Effector memory CD8-positive, alpha-beta T cell (primary cell): ENCODE data around the gene GABBR2.
"Not testable (repeated sequence)": the region's sequence is repeated elsewhere in the genome, so short reads cannot be mapped to it uniquely, and the experiment has no call there.

ENCODE experiments used
- ATAC-seq: fragments of 150-1000 bp; cut with Tn5 transposase; replicated peaks from 2 replicates; pipeline ENCODE4 v1.10.0; 2021; ENCODE audit warnings: mild to moderate bottlenecking, moderate library complexity
- DNase-seq, 3 experiments: peaks; one replicate each; pipeline ENCODE4 v3.0.0; 2021
- H3K27ac Mint-ChIP-seq, 2 donors: one replicate each; pipeline ENCODE4 v1.8.0; 2022; ENCODE audit warnings: mild to moderate bottlenecking in 2 of 2, mixed read lengths in 2 of 2, moderate library complexity in 2 of 2
- H3K27me3 Mint-ChIP-seq, 2 donors: one replicate each; pipeline ENCODE4 v1.8.0; 2022; ENCODE audit warnings: mixed read lengths in 2 of 2
- H3K36me3 Mint-ChIP-seq: one replicate; pipeline ENCODE4 v1.8.0; 2022; ENCODE audit warnings: mild to moderate bottlenecking, moderate library complexity, mixed read lengths; ENCODE audit not compliant: insufficient read depth
- H3K4me1 Mint-ChIP-seq, 2 donors: one replicate each; pipeline ENCODE4 v1.8.0; 2022; ENCODE audit warnings: low read depth in 2 of 2, mixed read lengths in 2 of 2
- H3K4me3 Mint-ChIP-seq, 2 donors: one replicate each; pipeline ENCODE4 v1.8.0; 2022; ENCODE audit warnings: mild to moderate bottlenecking in 2 of 2, mixed read lengths in 2 of 2, moderate library complexity in 2 of 2
- H3K9me3 Mint-ChIP-seq, 2 donors: one replicate each; pipeline ENCODE4 v1.8.0; 2022; ENCODE audit warnings: mixed read lengths in 2 of 2

The GABBR2 gene

DNA sequence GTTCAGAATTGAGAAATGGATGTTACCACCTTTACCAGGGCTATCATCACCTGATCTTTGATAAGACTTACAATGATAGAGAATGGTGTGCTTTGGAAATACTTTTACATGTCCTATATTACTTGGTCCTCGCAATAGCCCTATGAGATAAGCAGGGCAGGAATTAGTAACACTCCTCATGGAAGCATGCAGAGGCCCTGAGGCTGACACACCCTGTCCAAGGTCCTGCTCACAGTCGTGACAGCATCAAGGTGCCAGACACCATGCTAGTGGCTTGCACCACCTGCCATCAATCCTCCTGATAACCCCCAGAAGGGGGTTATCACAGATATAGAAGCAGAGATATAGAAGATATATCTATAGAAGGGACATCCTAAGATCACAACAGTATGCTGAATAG is 236.5 kb downstream of the GABBR2 start:
- no peak overlapping the region for H3K4me3 Mint-ChIP-seq
- peaks cover 30 to 73% of the 10 kb centered on the region in 2 donors for H3K27me3 Mint-ChIP-seq
- no peaks in the 10 kb centered on the region for H3K9me3 Mint-ChIP-seq
- no peak overlapping the region for H3K27ac Mint-ChIP-seq
- H3K4me1 Mint-ChIP-seq, result no peaks in the 10 kb centered on the region
- DNase-seq (no peak), ATAC-seq (no peak)
- H3K36me3 Mint-ChIP-seq, result no peaks in the 10 kb centered on the region

DNA sequence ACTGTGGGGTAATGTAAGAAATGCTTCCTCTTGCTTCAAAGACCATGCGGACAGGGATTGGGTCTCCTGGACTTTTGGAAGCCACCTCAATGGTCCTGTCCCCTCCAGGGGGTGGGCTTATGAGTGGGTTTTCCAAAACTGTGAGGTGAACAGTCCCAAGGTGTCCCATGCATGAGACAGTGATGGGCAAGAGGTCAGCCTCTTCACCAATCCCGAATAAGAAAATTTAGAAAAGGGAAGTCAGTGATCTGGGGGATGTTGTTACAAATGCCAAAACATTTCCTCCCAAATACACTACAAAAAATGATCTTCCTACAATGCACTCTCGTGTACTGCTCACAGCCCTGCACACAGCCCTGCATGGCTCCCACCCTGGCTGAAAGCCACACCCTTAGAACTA is 237.6 kb downstream of the GABBR2 start:
- H3K9me3 Mint-ChIP-seq, result no peaks in the 10 kb centered on the region
- no peak for DNase-seq
- no peak overlapping the region for H3K4me3 Mint-ChIP-seq
- H3K27ac Mint-ChIP-seq, result no peak overlapping the region
- H3K27me3 Mint-ChIP-seq, result peaks cover 38 to 83% of the 10 kb centered on the region in 2 donors
- H3K4me1 Mint-ChIP-seq, result no peaks in the 10 kb centered on the region
- H3K36me3 Mint-ChIP-seq, result no peaks in the 10 kb centered on the region
- no peak for ATAC-seq

DNA sequence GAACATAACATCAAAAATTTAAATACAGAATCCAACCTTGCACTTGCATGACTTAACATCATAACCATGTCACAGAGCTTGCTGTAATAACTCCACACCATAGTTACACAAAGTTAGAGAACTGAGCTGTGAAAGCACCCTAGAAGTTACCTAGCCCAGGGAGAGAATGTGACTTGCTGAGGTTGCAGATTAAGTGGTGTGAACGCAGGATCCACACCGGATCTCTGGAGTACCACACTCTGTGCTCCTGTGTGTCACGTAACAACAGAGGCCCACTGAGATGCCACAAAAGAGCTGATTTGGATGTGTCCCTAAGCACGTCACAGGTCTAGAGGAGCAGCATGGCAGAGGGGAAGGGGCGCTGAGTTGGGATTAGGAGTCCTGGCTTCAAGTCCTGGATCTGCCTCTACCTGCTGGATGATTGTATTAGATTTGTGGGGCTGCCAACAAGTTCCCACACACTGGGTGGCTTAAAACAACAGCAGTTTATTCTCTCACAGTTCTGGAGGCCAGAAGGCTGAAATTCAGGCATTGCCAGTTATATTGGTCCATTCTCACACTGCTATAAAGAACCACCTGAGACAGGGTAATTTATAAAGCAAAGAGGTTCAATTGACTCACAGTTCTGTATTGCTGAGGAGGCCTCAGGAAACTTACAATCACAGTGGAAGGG is 240.0 kb downstream of the GABBR2 start:
- peaks cover 42 to 79% of the 10 kb centered on the region in 2 donors for H3K27me3 Mint-ChIP-seq
- no peak for ATAC-seq

DNA sequence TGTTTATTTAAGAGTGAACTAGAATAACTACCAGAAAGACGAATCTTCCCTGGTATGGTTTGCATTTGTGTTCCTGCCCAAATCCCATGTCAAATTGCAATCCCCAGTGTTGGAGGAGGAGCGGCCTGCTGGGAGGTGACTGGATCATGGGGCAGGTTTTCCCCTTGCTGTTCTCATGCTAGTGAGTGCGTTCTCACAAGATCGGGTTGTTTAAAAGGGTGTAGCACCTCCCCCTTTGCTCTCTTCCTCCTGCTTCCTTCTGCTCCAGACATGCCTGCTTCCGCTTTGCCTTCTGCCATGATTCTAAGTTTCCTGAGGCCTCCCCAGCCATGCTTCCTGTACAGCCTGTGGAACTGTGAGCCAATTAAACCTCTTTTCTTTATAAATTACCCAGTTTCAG is 242.9 kb downstream of the GABBR2 start:
- H3K27ac Mint-ChIP-seq, result no peak overlapping the region

More for the DNA sequence above, 240.0 kb downstream of the GABBR2 start:
- no peak for DNase-seq
- H3K4me1 Mint-ChIP-seq, result no peaks in the 10 kb centered on the region
- no peaks in the 10 kb centered on the region for H3K9me3 Mint-ChIP-seq
- no peak overlapping the region for H3K4me3 Mint-ChIP-seq
- H3K27ac Mint-ChIP-seq, result no peak overlapping the region
- H3K36me3 Mint-ChIP-seq, result no peaks in the 10 kb centered on the region

DNA sequence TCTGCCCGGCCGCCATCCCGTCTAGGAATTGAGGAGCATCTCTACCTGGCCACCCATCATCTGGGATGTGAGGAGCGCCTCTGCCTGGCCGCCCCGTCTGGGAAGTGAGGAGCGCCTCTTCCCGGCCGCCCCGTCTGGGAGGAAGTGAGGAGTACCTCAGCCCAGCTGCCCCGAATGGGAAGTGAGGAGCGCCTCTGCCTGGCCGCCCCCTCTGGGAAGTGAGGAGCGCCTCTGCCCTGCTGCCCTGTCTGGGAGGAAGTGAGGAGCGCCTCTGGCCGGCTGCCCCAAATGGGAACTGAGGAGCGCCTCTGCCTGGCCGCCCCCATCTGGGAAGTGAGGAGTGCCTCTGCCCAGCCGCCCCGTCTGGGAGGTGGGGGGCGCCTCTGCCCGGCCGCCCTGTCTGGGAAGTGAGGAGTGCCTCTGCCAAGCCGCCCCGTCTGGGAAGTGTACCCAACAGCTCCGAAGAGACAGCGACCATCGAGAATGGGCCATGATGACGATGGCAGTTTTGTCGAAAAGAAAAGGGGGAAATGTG is 244.5 kb downstream of the GABBR2 start:
- H3K4me3 Mint-ChIP-seq, DNase-seq, H3K36me3 Mint-ChIP-seq, H3K27ac Mint-ChIP-seq, ATAC-seq, H3K4me1 Mint-ChIP-seq, H3K9me3 Mint-ChIP-seq: not testable (repeated sequence)
- H3K27me3 Mint-ChIP-seq, result peaks cover 35 to 40% of the 10 kb centered on the region in 2 donors

More for the DNA sequence above, 242.9 kb downstream of the GABBR2 start:
- no peaks in the 10 kb centered on the region for H3K36me3 Mint-ChIP-seq
- no peak overlapping the region for H3K4me3 Mint-ChIP-seq
- ATAC-seq (no peak), DNase-seq (no peak)
- peaks cover 40 to 56% of the 10 kb centered on the region in 2 donors for H3K27me3 Mint-ChIP-seq
- H3K9me3 Mint-ChIP-seq, result peaks cover 0 to 6% of the 10 kb centered on the region in 2 donors
- H3K4me1 Mint-ChIP-seq, result no peaks in the 10 kb centered on the region

DNA sequence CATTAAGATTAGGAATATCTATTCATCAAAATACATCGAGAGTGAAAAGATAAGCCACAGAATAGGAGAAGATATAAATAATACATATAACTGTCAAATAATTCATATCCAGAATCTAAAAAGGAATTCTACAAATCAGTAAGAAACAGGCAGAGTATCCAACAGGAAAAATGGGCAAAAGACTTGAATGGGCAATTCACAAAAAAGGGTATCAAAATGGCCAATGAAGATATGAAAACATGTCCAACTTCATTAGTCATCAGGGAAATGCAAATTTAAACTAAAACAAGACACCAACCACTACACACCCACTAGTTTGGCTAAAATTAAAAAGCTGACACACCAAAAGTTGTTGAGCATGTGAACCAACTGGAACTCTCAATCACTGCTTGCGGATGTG is 246.4 kb downstream of the GABBR2 start:
- H3K4me1 Mint-ChIP-seq, result no peaks in the 10 kb centered on the region
- peaks cover 25 to 38% of the 10 kb centered on the region in 2 donors for H3K27me3 Mint-ChIP-seq
- no peak overlapping the region for H3K4me3 Mint-ChIP-seq
- ATAC-seq (no peak), DNase-seq (no peak)
- H3K27ac Mint-ChIP-seq, result no peak overlapping the region
- H3K9me3 Mint-ChIP-seq, result peaks cover 2 to 9% of the 10 kb centered on the region in 2 donors
- no peaks in the 10 kb centered on the region for H3K36me3 Mint-ChIP-seq

DNA sequence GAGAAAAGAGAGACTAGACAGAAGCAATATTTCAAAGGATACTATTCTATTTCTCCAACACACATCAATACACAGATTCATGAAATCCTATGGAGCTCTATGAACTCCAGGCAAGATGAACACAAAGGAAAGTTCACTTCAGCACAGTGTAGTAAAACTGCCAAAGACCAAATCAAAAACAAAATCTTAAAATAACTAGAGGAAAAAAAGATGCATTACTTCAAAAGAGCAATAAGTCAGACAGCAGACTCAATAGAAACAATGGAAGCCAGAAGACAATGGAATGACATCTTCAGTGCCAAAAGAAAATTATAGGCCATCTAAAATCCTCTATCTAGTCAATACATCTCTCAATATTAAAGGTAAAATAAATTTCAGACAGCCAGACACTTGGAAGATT is 248.0 kb downstream of the GABBR2 start:
- H3K4me3 Mint-ChIP-seq, result no peak overlapping the region
- H3K4me1 Mint-ChIP-seq, result no peaks in the 10 kb centered on the region
- peaks cover 25 to 38% of the 10 kb centered on the region in 2 donors for H3K27me3 Mint-ChIP-seq
- H3K9me3 Mint-ChIP-seq, result peaks cover 2 to 9% of the 10 kb centered on the region in 2 donors
- H3K27ac Mint-ChIP-seq, result no peak overlapping the region
- DNase-seq (no peak), ATAC-seq (no peak)
- no peaks in the 10 kb centered on the region for H3K36me3 Mint-ChIP-seq

DNA sequence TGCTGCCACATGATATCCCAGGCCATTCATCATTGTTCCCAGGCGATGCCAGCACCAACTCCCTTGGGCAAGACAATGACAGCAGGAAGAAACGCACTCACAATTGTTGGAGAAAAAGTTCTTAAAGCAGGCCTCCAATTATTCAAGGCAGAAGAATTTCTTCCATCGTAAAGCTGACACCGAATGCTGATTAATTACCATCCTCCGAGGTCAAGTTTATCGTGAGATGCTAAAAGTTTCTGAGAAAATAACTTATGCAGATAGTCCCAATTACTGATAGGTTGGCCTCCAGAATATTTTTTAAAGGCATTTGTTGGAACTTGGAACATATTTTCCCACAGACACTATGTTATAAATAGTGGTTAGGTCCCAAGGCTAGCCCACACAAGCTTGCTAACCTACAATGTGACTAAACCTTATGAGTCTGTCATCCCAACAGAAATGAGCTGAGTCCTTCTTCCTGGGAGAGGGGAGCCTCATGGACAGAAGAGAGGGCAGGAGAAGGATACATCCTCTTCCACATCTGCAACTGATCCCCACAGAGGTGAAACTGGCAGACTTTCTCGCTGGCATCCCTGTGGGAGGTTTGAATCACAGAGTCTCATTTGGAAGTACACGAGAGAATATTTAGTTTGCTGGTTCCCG is 250.9 kb downstream of the GABBR2 start:
- Mint-ChIP-seq H3K9me3 (peaks cover 2 to 9% of the 10 kb centered on the region in 2 donors), H3K4me3 (no peak overlapping the region), H3K4me1 (no peaks in the 10 kb centered on the region), H3K36me3 (no peaks in the 10 kb centered on the region), H3K27me3 (peaks cover 36 to 62% of the 10 kb centered on the region in 2 donors), H3K27ac (no peak overlapping the region)
- ATAC-seq, result no peak
- DNase-seq, result no peak

DNA sequence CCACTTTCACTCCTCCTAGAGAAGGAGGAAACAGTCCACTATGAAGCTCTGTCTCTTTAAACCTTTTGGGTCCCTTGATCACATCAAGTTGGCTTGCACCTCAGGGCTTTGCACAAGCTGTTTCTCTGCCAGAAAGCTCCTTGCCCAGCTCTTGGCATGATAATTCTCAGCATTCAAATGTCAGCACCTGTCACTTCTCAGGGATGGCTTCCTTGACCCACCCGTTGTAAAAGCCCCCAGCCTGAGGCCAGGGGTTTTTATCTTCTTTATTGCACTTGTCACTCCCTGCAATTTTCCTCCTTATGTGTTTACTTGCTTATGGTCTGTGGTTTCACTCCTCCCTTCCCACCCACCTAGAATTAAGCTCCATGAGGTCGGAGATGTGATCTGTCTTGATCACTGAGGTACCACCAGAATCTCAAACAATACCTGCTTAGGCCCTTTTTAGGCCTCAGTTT is 252.6 kb downstream of the GABBR2 start:
- no peak overlapping the region for H3K27ac Mint-ChIP-seq
- no peaks in the 10 kb centered on the region for H3K4me1 Mint-ChIP-seq
- H3K27me3 Mint-ChIP-seq, result peaks cover 47 to 79% of the 10 kb centered on the region in 2 donors
- no peak overlapping the region for H3K4me3 Mint-ChIP-seq
- ATAC-seq (no peak), DNase-seq (no peak)
- no peaks in the 10 kb centered on the region for H3K36me3 Mint-ChIP-seq
- peaks cover 2 to 6% of the 10 kb centered on the region in 2 donors for H3K9me3 Mint-ChIP-seq

DNA sequence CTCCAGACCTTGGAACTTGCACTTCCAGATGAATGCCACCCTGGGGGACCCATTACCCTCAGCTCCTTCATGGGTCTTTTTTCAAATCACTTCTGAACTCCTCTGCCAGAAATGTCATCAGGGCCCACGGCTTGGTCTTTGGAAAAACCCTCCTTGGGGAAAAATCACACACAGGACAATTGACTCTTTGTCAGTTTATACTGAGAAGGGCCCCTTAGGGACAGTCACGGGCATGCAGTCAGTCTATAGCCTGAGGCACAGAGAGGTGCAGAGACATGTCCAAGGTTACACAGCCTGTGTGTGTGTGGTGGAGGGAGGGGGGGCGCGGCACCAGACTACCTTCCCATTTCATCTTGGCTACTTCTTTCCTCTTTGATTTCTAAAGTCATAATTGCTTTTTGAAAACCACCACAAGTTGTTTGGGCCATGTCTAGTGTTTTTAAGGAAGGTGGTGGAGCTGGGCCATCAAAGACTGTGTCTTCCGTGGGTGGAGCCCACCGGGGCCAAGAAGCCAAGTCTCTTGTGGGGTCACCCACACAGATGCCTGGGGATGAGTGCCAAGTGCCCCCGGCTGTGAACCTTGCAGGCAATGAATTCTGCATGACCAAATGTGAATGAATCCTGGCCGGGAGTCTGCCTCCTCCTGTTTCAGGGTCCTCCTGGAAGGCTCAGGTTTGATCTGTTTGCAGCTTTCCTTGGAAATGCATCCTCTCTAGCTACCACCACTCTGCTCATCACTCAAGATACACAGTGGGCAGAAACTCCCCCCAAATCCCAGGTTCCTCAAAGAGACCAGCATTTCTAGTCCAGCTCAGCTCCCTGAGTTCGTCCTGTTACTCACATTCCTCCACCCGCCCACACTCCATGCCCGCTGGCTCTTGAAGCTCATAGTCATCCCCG is 253.2 kb downstream of the GABBR2 start:
- no peaks in the 10 kb centered on the region for H3K36me3 Mint-ChIP-seq
- no peak overlapping the region for H3K4me3 Mint-ChIP-seq
- DNase-seq (no peak), ATAC-seq (no peak)
- H3K9me3 Mint-ChIP-seq, result peaks cover 0 to 2% of the 10 kb centered on the region in 2 donors
- no peaks in the 10 kb centered on the region for H3K4me1 Mint-ChIP-seq
- no peak overlapping the region for H3K27ac Mint-ChIP-seq
- peaks cover 47 to 80% of the 10 kb centered on the region in 2 donors for H3K27me3 Mint-ChIP-seq

DNA sequence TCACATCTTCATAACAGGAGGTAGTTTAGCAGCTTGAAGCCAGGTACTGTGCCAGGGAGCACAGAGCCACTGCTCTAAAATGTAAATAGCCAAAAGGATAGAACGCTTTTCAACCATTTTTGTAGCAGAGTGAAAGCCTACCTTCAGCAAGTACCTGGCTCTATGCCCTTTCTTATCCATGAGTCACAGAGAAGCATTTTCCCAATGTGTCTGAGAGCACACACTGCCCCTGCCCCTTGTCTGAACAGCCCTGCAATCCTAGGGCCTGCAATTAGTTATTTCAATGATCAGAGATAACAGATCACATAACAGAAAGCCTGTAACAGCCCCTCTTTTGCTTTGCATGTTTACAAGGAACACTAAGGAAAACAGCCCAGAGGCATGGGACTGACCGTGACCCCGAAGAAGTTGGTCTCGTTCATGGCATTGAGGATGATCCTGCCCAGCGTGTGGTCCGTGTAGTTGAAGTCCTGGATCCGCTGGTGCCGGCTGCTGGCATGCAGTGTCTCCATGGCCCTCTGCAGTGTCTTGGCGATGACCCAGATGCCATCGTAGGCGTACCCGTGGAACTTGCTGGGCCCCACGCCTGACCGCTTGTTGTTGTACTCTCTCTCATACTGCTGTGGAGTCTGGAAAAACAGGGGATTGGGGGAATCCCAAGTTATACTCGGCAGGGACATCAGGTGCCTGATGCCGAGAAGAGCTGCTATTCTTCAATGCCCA is 255.0 kb downstream of the GABBR2 start:
- ATAC-seq, result no peak

DNA sequence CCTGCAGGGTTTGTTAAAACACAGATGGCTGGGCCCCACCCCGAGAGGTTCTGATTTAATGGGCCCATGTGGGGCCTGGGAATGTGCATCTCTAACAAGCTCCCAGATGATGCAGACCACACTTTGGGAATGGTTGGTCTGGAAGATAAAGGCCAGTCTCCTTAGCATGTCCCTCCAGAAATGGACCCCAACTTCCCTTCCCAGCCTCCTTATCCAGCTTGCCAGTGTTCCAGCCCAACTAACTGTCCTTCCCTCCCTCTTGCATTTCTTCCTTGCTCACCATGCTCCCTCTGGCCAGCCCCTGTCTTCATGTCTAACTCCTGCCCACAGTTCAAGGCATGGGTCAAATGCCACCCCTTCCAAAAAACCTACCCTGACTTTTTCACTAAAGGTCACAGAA is 257.2 kb downstream of the GABBR2 start:
- Mint-ChIP-seq H3K4me1 (no peaks in the 10 kb centered on the region), H3K27me3 (peaks cover 41 to 82% of the 10 kb centered on the region in 2 donors), H3K27ac (no peak overlapping the region), H3K4me3 (no peak overlapping the region), H3K36me3 (no peaks in the 10 kb centered on the region), H3K9me3 (no peaks in the 10 kb centered on the region)
- ATAC-seq, result no peak
- no peak for DNase-seq

More for the DNA sequence above, 255.0 kb downstream of the GABBR2 start:
- peaks cover 53 to 95% of the 10 kb centered on the region in 2 donors for H3K27me3 Mint-ChIP-seq
- no peak overlapping the region for H3K4me3 Mint-ChIP-seq
- H3K4me1 Mint-ChIP-seq, result no peaks in the 10 kb centered on the region
- no peak for DNase-seq
- H3K9me3 Mint-ChIP-seq, result no peaks in the 10 kb centered on the region
- no peaks in the 10 kb centered on the region for H3K36me3 Mint-ChIP-seq
- H3K27ac Mint-ChIP-seq, result no peak overlapping the region

DNA sequence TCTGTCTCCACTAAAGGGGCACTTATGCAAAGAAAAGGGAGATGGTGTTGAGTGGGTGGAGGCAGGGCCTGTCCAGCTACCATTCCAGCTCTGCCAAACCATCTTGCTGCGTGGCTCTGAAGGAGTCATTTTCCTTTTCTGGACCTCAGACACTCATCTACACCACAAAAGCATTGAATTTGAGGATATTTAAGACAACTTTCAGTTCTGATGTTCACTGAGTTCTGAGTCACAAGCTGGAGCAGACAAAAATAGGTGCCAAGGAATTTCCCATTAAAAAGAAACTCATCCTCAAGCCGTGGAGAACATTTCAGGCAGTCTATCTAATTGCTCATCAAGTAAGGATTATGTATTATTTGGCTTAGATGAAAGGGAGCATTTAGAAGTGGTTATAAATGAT is 258.2 kb downstream of the GABBR2 start:
- no peaks in the 10 kb centered on the region for H3K9me3 Mint-ChIP-seq
- no peaks in the 10 kb centered on the region for H3K36me3 Mint-ChIP-seq
- H3K4me1 Mint-ChIP-seq, result no peaks in the 10 kb centered on the region
- H3K27ac Mint-ChIP-seq, result no peak overlapping the region
- no peak overlapping the region for H3K4me3 Mint-ChIP-seq
- DNase-seq (no peak), ATAC-seq (no peak)
- H3K27me3 Mint-ChIP-seq, result peaks cover 34 to 82% of the 10 kb centered on the region in 2 donors
